Endothelial cell of umbilical vein (primary cell): ENCODE results near the gene SPP2. TPM values are rescaled to one million over a fixed set of nuclear protein-coding genes. Genes with fewer than 3 reads are reported as not detected.

Experiments
- BruUV-seq: library from RNA; stranded (reverse); fragments of 400-500 nt; replicated peaks from 2 replicates; lab custom pipeline; 2021; lab: Mats Ljungman, UMichigan
- CTCF ChIA-PET: fragments of 300-600, 350-600 bp; sonication (Branson Sonifier 250); formaldehyde crosslinking; loops from one replicate; lab custom pipeline; 2021; ENCODE audit warnings: antibody characterized with exemption, inconsistent platforms; lab: Charles Lee
- POLR2A ChIA-PET: fragments of 300-600, 350-600 bp; sonication (Branson Sonifier 250); formaldehyde crosslinking; loops from one replicate; lab custom pipeline; 2021; ENCODE audit warnings: antibody characterized with exemption, inconsistent platforms; lab: Charles Lee
- DNase-seq: peaks from one replicate; pipeline ENCODE4 v3.0.0-alpha.2; 2011; ENCODE audit warnings: low read depth, low spot score
- FAIRE-seq: peaks from 2 replicates; lab custom pipeline; 2011; peaks lifted over from hg19 to GRCh38; lab: Jason Lieb, UNC
- H2AFZ ChIP-seq: 2 replicates; pipeline ENCODE4 v1.6.0; 2012; ENCODE audit warnings: low read depth, low read length, control low read depth, inconsistent platforms
- H3K27ac ChIP-seq: 2 replicates; pipeline ENCODE4 v1.5.1; 2011; ENCODE audit warnings: low read depth, mild to moderate bottlenecking, control low read depth, low read length, moderate library complexity; ENCODE audit not compliant: insufficient read depth
- H3K27me3 ChIP-seq, 2 experiments: 2 replicates each; pipeline versions ENCODE4 v1.6.0 to v1.6.1; 2011; ENCODE audit warnings: low read length in 2 of 2, mixed read lengths in 1 of 2; ENCODE audit not compliant: control insufficient read depth in 2 of 2, insufficient read depth in 2 of 2
- H3K36me3 ChIP-seq, 2 experiments: 2 replicates in 1 of 2; 3 replicates in 1 of 2; pipeline ENCODE4 v1.5.1; 2011; ENCODE audit warnings: low read length in 2 of 2, mild to moderate bottlenecking in 1 of 2, moderate library complexity in 1 of 2; ENCODE audit not compliant: control insufficient read depth in 2 of 2, insufficient read depth in 2 of 2; ENCODE audit errors: extremely low read depth in 1 of 2
- H3K4me1 ChIP-seq: 3 replicates; pipeline ENCODE4 v1.5.1; 2011; ENCODE audit warnings: mild to moderate bottlenecking, low read length; ENCODE audit not compliant: control insufficient read depth, insufficient read depth; ENCODE audit errors: extremely low read depth
- H3K4me2 ChIP-seq: 2 replicates; pipeline ENCODE4 v1.6.1; 2011; ENCODE audit warnings: low read length, control low read depth, mixed read lengths; ENCODE audit not compliant: insufficient read depth
- H3K4me3 ChIP-seq, 3 experiments: fragments of 200-600 bp in 1 of 3; sonication (generic), shearing (Covaris generic) in 1 of 3; replicated peaks in 1 of 3; 2 replicates each; pipeline ENCODE4 v1.5.1; 2011 to 2016; ENCODE audit warnings: control low read depth in 3 of 3, low read length in 3 of 3, mild to moderate bottlenecking in 2 of 3, inconsistent platforms in 1 of 3, low read depth in 1 of 3, moderate library complexity in 1 of 3; ENCODE audit not compliant: insufficient read depth in 1 of 3
- H3K79me2 ChIP-seq: 2 replicates; pipeline ENCODE4 v1.6.0; 2012; ENCODE audit warnings: low read length, inconsistent platforms; ENCODE audit not compliant: control insufficient read depth, insufficient read depth
- H3K9ac ChIP-seq: replicated peaks from 2 replicates; pipeline ENCODE3; 2011; ENCODE audit warnings: low read length, control low read depth; ENCODE audit not compliant: insufficient read depth; ENCODE audit errors: extremely low read depth
- H3K9me1 ChIP-seq: replicated peaks from 3 replicates; pipeline ENCODE4 v1.6.0; 2011; ENCODE audit warnings: mild to moderate bottlenecking, low read length; ENCODE audit not compliant: control insufficient read depth, insufficient read depth; ENCODE audit errors: extremely low read depth
- H3K9me3 ChIP-seq: replicated peaks from 2 replicates; pipeline ENCODE4 v1.5.1; 2012; ENCODE audit warnings: low read length, inconsistent platforms; ENCODE audit not compliant: control insufficient read depth, insufficient read depth
- H4K20me1 ChIP-seq: replicated peaks from 2 replicates; pipeline ENCODE3; 2011; ENCODE audit warnings: mild to moderate bottlenecking, low read length; ENCODE audit not compliant: control insufficient read depth, insufficient read depth; ENCODE audit errors: extremely low read depth
- EZH2 ChIP-seq: IDR thresholded peaks from 2 replicates; pipeline ENCODE4 v1.6.1; 2012; ENCODE audit warnings: borderline replicate concordance, low read depth, mild to moderate bottlenecking, moderate library complexity, low read length, inconsistent platforms; ENCODE audit not compliant: severe bottlenecking
- FOS ChIP-seq: IDR thresholded peaks from 2 replicates; pipeline ENCODE4 v1.6.1; 2011; ENCODE audit warnings: mild to moderate bottlenecking, low read length, moderate library complexity, borderline replicate concordance; ENCODE audit not compliant: insufficient read depth
- MYC ChIP-seq: IDR thresholded peaks from one replicate; pipeline ENCODE4 v1.6.1; 2011; ENCODE audit warnings: mild to moderate bottlenecking, low read depth, low read length
- POLR2A ChIP-seq: IDR thresholded peaks from 2 replicates; pipeline ENCODE4 v1.6.1; 2012; ENCODE audit warnings: low read depth, mild to moderate bottlenecking, control low read depth, low read length
- dilution Hi-C: fragments of 300-500 bp; cut with MboI; formaldehyde crosslinking; loops from one replicate; pipeline ENCODE4 v1.15.0; 2019; ENCODE audit warnings: low sequenced_read_pairs; ENCODE audit not compliant: extremely low pct_ligation_motif_present
- intact Hi-C: fragments of 100-400 bp; cut with micrococcal nuclease; formaldehyde crosslinking; loops from one replicate; pipeline ENCODE4 v1.10.0; 2022
- polyA plus RNA-seq, 4 experiments: library from polyadenylated mRNA; depleted of rRNA in 3 of 4; stranded (reverse) in 3 of 4; unstranded in 1 of 4; fragments of >200 nt; gene quantifications; 2 replicates each; pipeline versions ENCODE4 v1.2.1 to v1.2.3, GENCODE V29; 2011 to 2012; ENCODE audit warnings: missing spikeins in 1 of 4
- total RNA-seq: library from RNA; stranded (reverse); gene quantifications from 2 replicates; pipeline ENCODE4 v1.2.3, GENCODE V29; 2021

The SPP2 gene
- total and polyA plus RNA-seq, 2 donors (not counting 3 experiments of a cell fraction or from before 2014, with no cell fraction given), result not detected

GRCh38 chr2:234110219-234110618 lies 59.7 kb downstream of the SPP2 start:
- Histone ChIP-seq H3K4me3 (no peak overlapping the region), H3K9me3 (no peaks in the 10 kb centered on the region), H4K20me1 (no peaks in the 10 kb centered on the region), H3K4me1 (no peaks in the 10 kb centered on the region), H3K79me2 (no peaks in the 10 kb centered on the region), H3K9ac (no peak overlapping the region), H3K27ac (no peak overlapping the region), H3K27me3 (peaks cover 0 to 2% of the 10 kb centered on the region in 2 experiments), H2AFZ (no peak overlapping the region), H3K4me2 (no peak overlapping the region), H3K36me3 (no peaks in the 10 kb centered on the region), H3K9me1 (no peaks in the 10 kb centered on the region)
- no TSS peak for BruUV-seq
- ChIA-PET POLR2A (no interaction called here), CTCF (interaction anchor here (2.1 kb wide), 1 partner anchor 435 kb away, joined by 8 read pairs; no protein-coding TSS in a partner anchor)
- no peak for DNase-seq
- FAIRE-seq, result no peak
- intact Hi-C loops, result no loop called here
- TF ChIP-seq EZH2 (no peak), FOS (no peak), MYC (no peak)
- dilution Hi-C loops, result no loop called here

DNA sequence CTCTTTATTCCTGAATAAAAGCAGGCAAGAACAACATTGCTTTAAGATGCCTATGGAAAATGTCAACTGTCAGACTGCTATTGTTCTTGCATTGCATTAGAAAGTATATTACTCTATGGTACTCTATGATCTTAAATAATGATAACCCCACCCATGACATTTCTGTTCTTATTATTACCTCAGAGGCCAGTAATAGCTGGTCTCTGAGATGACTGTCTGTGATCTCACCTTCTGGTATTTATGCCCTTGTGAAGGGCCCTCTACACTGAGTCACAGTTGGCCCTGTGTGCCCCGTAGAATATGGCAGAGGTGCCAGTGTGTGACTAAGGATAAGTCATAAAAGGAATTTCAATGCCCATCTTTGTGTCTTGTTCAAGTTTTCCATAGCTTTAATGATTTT lies 61.0 kb downstream of the SPP2 start:
- FAIRE-seq, result no peak
- intact Hi-C loops (no loop called here), dilution Hi-C loops (no loop called here)
- no TSS peak for BruUV-seq
- Histone ChIP-seq H3K9ac (no peak overlapping the region), H3K4me1 (no peaks in the 10 kb centered on the region), H3K27ac (no peak overlapping the region), H3K4me3 (no peak overlapping the region), H3K79me2 (no peaks in the 10 kb centered on the region), H3K9me1 (no peaks in the 10 kb centered on the region), H4K20me1 (no peaks in the 10 kb centered on the region), H3K36me3 (no peaks in the 10 kb centered on the region), H3K4me2 (no peak overlapping the region), H2AFZ (no peak overlapping the region), H3K27me3 (no peaks in the 10 kb centered on the region), H3K9me3 (no peaks in the 10 kb centered on the region)
- ChIA-PET CTCF (interaction anchor here (1.0 to 1.4 kb wide), 2 partner anchors 24 to 40 kb away, joined by 3 to 4 read pairs; no protein-coding TSS in a partner anchor), POLR2A (no interaction called here)
- TF ChIP-seq EZH2 (no peak), POLR2A (no peak)
- no peak for DNase-seq
